Lung (tissue), 12 donors: ENCODE measurements around the gene CYSLTR2. TPM values are rescaled to one million over a fixed set of nuclear protein-coding genes. Genes with fewer than 3 reads are reported as not detected.

Experiments used
- ATAC-seq: fragments of 200-7000 bp; cut with Tn5 transposase; one replicate; pipeline ENCODE4 v1.9.1; 2020; ENCODE audit warnings: moderate number of reproducible peaks; ENCODE audit not compliant: insufficient read depth, low FRiP score
- DNase-seq, 3 donors: peaks; one replicate each; pipeline ENCODE4 v3.0.0-alpha.2; 2013 to 2017
- H3K27ac ChIP-seq, 2 donors: one replicate each; pipeline ENCODE4 v1.5.1; 2013; ENCODE audit warnings: mild to moderate bottlenecking in 2 of 2, moderate library complexity in 2 of 2, control low read depth in 1 of 2, inconsistent platforms in 1 of 2, low read depth in 1 of 2, low read length in 1 of 2
- H3K27me3 ChIP-seq, 3 donors: one replicate each; pipeline ENCODE4 v1.5.1; 2013; ENCODE audit warnings: low read length in 2 of 3; ENCODE audit not compliant: control insufficient read depth in 3 of 3, insufficient read depth in 3 of 3
- H3K36me3 ChIP-seq, 4 donors: one replicate each; pipeline ENCODE4 v1.5.1; 2013; ENCODE audit warnings: low read length in 4 of 4, mild to moderate bottlenecking in 1 of 4, moderate library complexity in 1 of 4; ENCODE audit not compliant: control insufficient read depth in 4 of 4, insufficient read depth in 4 of 4
- H3K4me1 ChIP-seq, 5 donors: one replicate each; pipeline ENCODE4 v1.5.1; 2013; ENCODE audit warnings: low read length in 5 of 5, mild to moderate bottlenecking in 2 of 5, moderate library complexity in 1 of 5; ENCODE audit not compliant: control insufficient read depth in 5 of 5, insufficient read depth in 5 of 5
- H3K4me3 ChIP-seq: one replicate; pipeline ENCODE4 v1.5.1; 2013; ENCODE audit warnings: mild to moderate bottlenecking, control low read depth, moderate library complexity
- H3K9ac ChIP-seq, 2 donors: one replicate each; pipeline ENCODE4 v1.5.1; 2013; ENCODE audit warnings: low read length in 2 of 2, control low read depth in 1 of 2; ENCODE audit not compliant: insufficient read depth in 1 of 2
- H3K9me3 ChIP-seq, 4 donors: one replicate each; pipeline ENCODE4 v1.5.1; 2013; ENCODE audit warnings: low read length in 3 of 4, mild to moderate bottlenecking in 1 of 4, moderate library complexity in 1 of 4; ENCODE audit not compliant: control insufficient read depth in 4 of 4, insufficient read depth in 3 of 4
- CTCF ChIP-seq: IDR thresholded peaks from 2 replicates; pipeline ENCODE4 v1.5.1; 2012; ENCODE audit warnings: mild to moderate bottlenecking; ENCODE audit errors: control extremely low read depth, extremely low read depth
- WGBS, 2 donors: extraction: QIAGEN DNeasy Blood & Tissue Kit; methylation state at CpG; one replicate each; pipeline ENCODE4 v1.1.7; 2013; 5-methylcytosine and 5-hydroxymethylcytosine counted together
- polyA plus RNA-seq, 2 donors: library from polyadenylated mRNA; stranded (reverse); fragments of 200-250 nt; gene quantifications; one replicate each; pipeline ENCODE4 v1.2.1, GENCODE V29; 2013
- total RNA-seq, 2 donors: library from RNA; depleted of rRNA in 1 of 2; stranded (reverse); fragments of >200 nt in 1 of 2; gene quantifications; one replicate each; pipeline ENCODE4 v1.2.1, GENCODE V29; 2014 to 2021
- donor health status: control.
- donor health status: control.
- donor health status: Bipolar disorder and iron deficiency.
- donor health status: healthy.
- donor health status: DM: yes; HTN: yes; CAD: no.

Gene CYSLTR2
- total and polyA plus RNA-seq, 4 donors = 0.32 to 0.92 (median 0.54) TPM

GRCh38 chr13:48760626-48761025 is 106.9 kb downstream of the CYSLTR2 start:
- no peak for TF ChIP-seq CTCF
- WGBS, 2 donors = 87 to 93% methylated on average over 9 of the region's 9 CpGs
- no peaks in the 10 kb centered on the region for H3K27me3 ChIP-seq
- ATAC-seq (no peak), DNase-seq (no peak)
- H3K4me1 ChIP-seq = no peaks in the 10 kb centered on the region
- H3K4me3 ChIP-seq = no peak overlapping the region
- no peaks in the 10 kb centered on the region for H3K36me3 ChIP-seq
- peaks cover 0 to 8% (median 3%) of the 10 kb centered on the region in 4 donors for H3K9me3 ChIP-seq
- H3K9ac ChIP-seq = no peak overlapping the region
- no peak overlapping the region for H3K27ac ChIP-seq

Other genes starting within 250 kb of the CYSLTR2 start
- gene LPAR6, start 240.8 kb upstream of the CYSLTR2 start, total RNA-seq = 10 to 100 TPM; 13.3 to 49.0 TPM
- gene LPAR6, start 240.8 kb upstream of the CYSLTR2 start, polyA plus RNA-seq = 10 to 100 TPM; 16.4 to 35.4 TPM
- gene RCBTB2, start 120.8 kb upstream of the CYSLTR2 start, total RNA-seq = 10 to 100 TPM in 1 of 2 donors, 1 to 10 TPM in 1; 10.0 to 18.4 TPM
- 10 to 100 TPM in 1 of 2 donors, 1 to 10 TPM in 1; 8.5 to 14.2 TPM for gene RCBTB2, start 120.8 kb upstream of the CYSLTR2 start, polyA plus RNA-seq